Measurements from ENCODE around the gene LCTL.

DNA sequence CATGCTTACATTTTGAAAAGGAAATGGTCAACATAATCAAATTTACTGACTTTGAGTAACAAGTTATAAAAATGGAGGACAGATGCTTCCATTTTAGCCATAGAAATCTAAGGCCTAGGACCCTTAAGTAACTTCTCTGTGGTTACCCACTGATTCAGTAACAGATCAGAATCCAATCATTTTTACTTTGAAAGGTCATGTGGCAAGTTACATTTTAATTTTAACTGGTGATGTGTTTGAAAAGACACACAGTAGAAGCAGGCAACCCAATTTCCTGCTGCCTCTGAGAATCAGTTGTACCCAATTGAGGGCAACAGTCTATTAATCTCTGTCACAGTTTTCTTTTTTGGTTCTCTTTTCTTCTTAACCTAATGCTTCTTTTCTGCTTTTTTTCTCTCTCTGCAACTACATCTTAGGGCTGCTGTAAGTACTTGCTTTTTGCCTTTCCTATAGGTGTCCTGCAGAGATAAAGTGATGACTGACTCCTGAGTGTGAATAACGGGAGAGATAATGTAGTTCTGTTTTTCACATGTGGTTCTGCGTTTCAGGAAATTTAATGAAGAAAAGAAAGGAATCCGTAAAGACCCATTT, 57.4 kb downstream of the LCTL start:
- TF ChIP-seq CTCF (IDR thresholded peaks at IDR 0.05) (no peak), EP300 (IDR thresholded peaks at IDR 0.05) (no peak), POLR2AphosphoS5 (IDR thresholded peaks at IDR 0.05) (no peak), POLR2A (IDR thresholded peaks at IDR 0.05) (no peak)

Data from sigmoid colon (tissue), 4 donors.